Measurements from ENCODE around the gene ATP1B3. TPM values are rescaled to one million over a fixed set of nuclear protein-coding genes. Genes with fewer than 3 reads are reported as not detected.
"Not testable (repeated sequence)": the region's sequence is repeated elsewhere in the genome, so short reads cannot be mapped to it uniquely, and the experiment has no call there.

Gene ATP1B3
- total RNA-seq, 1 donor from 2014 or later = 80.7 TPM

DNA sequence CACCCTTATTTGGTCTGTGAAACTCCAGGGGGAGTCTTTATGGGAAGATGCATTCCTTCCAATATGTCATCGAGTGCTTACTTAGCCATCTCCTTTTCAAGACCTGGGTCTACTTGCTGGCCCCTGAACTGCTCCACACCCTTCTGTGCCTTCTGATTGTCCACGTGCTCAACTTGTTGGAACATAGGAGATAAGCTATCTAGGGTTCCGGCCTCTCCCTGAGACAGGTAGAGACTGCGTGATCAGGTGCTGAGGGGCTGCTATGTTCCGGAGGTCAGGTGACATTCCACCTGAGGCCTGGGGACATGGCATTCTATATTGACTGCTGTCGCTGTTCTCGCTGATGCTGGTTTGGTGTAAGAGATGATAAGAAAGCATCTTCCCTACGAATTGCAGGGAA is 65.6 kb downstream of the ATP1B3 start:
- no peak for DNase-seq (ENCODE audit: low read depth in 2 of 2)

DNA sequence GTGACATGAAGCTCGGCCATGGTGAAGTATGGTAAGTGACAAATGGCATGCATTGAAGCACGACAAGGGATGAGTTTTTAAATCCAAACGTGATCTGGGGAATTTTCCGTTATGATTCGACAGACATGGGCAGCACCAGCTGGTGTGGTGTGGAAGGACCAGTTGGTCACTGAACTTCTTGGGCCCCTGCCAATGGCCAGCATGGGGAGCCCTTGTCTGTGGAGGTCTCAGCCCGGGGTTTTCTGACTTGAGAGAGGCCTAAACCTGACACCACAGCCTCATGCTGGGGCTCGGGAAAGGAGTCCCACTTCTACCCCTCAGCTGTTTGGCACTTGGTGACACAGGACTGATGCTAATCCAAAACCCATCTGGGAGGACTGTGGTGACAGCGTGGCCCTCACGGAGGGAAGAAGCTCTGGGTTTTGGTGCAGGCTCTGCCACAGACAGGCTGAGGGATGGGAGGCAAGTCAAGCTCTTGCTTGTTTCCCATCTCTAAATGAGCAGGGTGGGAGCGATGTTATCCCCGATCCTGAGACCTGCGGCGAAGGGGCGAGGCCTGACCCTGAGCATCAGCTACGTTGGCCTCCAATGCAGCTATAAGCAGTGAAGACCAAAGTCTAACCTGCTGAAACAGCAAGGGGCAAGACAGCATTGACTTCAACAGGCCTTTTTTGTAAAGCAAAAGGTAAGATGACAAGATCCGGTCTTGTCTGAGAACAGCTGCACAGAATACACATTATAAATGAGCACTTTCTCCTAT is 69.5 kb downstream of the ATP1B3 start:
- DNase-seq (ENCODE audit: low read depth in 2 of 2) = no peak

DNA sequence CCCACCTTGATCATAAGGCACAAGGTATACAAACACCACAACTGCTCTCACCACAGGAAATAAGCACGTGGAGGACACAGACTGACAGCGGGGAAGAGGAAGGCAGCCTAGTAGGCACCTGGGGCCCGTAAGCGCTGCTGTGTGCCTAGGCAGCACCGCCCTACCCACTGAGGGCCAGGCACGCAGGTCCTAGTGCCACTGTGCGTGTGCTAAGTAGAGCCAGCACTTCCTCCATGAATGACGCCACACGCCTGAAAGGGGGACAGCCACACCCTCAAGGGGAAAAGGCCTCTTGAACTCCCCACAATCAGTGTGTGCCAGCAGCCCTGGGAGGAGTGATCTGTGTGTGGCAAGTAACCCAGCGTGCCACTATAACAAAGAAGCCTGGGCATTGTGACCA is 73.0 kb downstream of the ATP1B3 start:
- no peak for DNase-seq (ENCODE audit: low read depth in 2 of 2)

DNA sequence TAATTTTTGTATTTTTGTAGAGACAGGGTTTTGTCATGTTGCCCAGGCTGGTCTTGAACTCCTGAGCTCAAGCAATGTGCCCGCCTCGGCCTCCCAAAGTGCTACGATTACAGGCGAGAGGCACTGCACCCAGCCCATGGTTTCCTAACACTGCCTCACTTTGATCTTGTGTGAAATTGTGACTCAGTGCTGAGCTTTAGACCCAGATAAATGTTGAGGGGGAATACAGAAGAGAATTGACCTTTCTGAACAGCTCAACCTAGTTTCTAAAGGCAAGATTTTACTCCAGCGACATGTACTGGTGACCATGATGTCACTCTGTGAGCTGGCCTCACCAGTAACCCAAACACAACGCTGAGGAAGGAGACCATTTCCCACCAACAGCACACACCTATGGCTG is 73.5 kb downstream of the ATP1B3 start:
- DNase-seq (ENCODE audit: low read depth in 2 of 2) = no peak

DNA sequence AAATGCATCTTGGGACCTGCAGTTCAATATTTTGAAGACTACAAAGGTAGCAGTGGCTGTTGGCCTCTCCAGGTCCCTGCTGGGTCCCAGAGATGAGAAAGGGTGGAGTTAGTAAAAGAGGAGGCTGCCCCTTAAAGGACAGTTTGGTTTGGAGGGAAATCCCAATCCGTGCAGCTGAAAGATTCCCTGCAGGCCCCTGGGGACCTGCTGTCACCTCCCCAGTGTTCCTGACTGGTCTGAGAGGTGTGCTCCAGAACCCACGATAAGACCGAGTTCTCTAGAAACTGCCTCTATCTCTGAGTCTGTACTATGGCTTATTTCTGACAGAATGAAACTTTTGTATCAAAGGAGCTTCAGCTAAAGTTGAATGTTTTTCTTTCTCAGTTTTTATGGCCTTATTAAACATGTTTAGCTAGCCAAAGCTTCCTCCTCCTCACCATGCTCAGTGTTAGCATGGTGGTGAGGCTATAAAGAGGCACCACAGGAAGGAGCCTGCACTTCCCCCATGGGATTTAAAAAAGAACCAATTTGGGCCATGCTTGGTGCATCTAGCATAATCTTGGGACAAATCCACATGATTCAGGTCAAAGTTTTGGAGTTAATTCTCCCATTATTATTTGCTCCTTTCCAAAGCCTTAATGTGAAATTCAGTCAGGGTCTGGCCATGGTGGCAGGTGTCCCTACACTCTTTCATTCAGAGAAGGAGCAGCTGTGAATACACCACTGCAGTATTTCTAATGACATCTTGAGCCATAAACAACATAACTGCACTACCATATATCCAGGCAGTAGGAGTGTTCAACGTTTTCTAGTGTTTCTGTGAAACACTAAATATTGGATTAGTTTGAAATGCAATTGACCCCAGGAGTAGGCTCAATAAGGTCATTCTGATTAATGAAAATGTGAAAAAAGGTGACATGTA is 74.4 kb downstream of the ATP1B3 start:
- DNase-seq (ENCODE audit: low read depth in 2 of 2) = no peak

DNA sequence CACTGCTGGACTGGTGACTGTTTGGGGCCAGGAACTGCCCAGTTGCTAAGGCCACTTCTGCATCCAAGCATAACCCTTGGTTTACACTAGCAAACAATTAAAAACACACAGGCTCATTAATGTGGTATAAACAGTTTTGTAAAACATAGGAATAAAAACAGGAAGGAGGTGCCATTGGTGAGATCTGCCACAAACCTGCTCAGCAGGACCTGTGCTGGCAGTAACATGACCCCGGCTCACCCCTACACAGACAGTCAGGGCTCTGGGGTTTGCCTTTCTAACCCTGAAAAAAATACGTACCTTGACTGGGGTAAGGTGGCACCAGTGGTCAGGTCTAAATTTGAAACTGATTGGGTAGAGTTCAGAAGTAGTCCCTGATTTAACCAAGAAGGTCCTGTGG is 76.2 kb downstream of the ATP1B3 start:
- DNase-seq (ENCODE audit: low read depth in 2 of 2) = no peak

DNA sequence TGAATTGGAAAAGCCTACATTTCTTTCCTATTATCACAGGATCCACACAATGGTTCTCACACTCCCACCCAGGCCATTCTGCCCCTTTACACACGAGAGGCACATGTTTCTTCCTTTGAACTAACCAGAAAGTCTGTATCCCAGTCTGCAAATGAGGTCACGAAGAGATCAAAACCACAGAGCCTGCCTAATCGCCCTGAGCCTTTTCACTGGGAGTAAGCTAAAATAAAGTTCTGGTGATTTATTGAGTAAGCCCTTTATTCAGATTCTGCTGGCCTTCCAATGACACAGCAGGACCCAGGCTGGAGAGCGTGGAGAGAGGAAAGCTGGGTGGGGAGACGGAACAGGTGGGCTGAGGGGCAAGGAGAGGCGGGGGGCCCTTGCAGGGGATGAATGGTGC is 78.7 kb downstream of the ATP1B3 start:
- DNase-seq (ENCODE audit: low read depth in 2 of 2) = no peak

DNA sequence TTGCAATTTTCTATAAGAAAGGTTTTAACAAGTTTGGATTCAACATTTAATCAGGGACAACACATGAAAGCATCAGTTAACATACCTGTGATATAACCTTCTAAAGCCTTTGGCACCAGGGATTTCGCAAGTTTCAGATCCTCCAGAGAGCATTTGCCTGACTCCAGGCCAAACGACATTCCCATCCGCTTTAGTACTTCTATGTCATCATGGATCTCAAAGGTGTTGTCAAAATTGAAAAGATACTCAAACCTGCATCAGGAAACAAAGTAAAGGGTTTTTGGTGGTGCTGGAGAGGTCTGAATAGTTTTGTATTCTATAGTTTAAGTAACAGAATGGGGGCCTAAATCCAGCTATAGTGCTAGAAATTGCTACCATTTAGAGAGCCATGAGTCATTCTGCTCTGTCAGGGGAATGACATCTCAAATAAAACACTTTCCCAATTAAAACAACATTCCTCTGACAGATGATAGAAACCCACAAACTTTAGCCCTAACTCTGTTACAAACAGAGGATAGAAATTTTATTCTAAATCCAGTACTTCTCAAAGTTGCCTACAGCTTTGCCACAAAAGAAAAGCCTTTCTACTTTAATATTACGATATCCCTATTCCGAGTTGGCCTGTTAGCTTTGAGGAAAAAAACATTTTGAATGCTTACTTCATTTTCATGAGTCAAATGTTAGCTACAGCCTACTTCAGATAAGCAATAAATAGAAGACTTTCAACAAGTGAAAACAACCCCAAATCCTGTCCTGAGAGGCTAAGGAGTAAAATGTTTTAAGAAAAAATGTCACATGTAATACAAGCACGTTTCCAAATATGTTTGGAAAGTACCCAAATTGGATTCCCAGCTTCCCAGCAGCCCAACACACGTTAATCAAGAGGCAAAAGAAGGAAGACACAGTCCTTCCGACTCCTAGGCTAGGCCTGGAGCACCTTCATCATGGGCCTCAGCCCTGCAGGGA is 83.4 kb downstream of the ATP1B3 start:
- DNase-seq (ENCODE audit: low read depth in 2 of 2) = no peak

DNA sequence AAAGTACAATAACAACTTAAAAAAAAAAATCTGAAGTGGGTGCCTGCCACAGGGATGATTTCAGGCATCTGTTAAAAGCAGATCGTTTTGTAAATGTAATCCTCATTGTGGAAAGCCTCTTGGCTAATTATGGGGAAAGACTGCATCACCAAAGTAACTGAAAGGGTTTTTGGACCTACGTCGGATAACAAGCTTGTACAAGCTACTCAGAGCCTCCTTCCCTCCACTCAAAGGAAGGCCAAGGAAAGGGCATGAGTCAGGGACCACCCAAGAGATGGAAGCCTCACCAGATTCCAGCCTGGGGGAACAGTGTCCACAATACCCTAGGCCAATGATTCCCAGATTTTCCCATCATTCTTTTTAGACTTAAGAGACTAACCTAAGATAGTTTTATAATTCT is 84.3 kb downstream of the ATP1B3 start:
- no peak for DNase-seq (ENCODE audit: low read depth in 2 of 2)

DNA sequence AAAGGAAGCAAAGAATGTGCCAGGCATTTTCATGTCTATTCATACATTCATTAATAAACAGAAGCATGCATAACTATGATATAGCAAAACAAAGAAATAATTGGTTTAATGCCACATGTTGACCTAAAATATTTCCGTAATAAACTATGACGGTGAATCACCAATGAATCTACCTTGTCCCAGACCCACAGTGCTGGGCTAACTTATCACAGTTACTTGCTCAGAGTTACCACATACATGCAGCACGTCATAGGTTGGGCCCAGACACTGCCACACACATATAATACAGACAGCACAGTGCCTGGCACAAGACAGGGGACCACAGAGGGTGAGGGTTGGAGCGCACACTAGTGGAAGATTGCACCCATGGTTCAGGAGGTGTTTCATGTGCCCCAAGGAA is 86.9 kb downstream of the ATP1B3 start:
- no peak for DNase-seq (ENCODE audit: low read depth in 2 of 2)

DNA sequence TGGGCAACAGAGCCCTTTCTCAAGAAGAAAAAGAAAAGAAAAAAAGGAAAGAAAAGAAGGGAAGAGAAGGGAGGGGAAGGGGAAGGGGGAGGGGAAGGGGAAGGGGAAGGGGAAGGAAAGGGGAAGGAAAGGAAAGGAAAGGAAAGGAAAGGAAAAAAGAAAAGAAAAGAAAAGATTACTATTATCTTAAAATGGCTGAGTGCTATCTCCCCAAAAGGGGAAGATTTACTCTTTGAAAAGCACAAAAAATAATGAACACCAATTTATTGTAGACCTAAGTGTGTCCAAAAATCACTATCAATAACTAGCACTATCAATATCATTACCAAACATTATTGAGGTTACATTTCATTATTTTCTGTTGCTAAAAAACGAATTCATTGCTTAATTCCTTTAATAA is 89.0 kb downstream of the ATP1B3 start:
- no peak for DNase-seq (ENCODE audit: low read depth in 2 of 2)

DNA sequence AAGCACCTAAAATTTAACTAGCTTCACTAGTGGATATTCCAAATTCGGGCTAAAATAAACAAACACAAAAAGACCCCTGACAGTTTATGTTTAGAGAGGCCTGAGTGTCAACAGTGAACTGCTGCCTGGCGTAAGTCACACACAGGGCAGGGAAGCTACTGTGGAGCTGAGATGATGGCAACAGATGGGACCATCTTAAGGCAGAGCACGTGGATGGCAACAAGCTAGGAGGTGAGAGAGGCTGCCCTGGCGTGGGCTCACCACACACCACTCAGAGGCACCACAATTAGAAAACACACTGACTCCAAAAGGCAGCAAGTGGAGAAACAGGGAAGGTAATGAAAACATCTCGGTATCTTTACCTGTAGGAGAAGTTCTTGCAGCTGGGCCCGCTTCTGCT is 93.3 kb downstream of the ATP1B3 start:
- no peak for DNase-seq (ENCODE audit: low read depth in 2 of 2)

DNA sequence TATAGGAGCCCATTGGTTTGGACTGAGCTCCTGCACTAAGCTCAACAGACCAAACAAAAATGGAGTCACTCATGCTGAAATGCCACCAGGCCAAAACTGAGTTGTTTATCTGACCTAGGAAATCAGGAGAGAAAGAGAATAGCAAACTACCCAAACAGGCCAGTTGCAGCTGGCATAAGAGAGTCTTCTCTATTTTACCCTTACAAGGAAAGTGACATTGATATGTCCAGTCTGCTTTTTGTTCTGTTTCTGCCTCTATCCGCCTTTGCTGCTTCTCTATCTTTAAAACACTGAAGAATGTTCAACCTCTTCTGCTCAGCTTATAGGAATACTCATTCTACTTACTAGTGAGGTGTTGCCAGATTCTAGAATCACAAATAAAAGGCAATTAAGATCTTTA is 95.1 kb downstream of the ATP1B3 start:
- DNase-seq (ENCODE audit: low read depth in 2 of 2) = no peak

DNA sequence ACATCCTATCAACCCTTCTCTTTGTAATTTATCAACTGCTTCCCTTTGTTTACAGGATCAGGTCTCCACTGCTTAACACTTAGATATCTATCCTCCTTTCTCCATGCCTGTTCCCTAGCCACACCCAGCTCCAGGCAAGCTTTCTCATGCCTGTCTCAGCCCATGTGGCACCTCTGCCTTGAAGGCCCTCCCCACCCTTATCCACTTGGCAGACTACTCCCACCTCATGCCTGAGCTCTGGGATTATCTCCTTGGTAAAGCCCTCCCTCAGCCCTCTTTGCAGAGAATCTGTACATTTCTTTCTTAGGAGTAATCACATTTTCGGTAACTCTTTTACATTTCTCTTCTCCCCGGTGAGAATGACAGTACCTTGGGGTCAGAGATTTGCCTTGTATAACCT is 96.0 kb downstream of the ATP1B3 start:
- no peak for DNase-seq (ENCODE audit: low read depth in 2 of 2)

DNA sequence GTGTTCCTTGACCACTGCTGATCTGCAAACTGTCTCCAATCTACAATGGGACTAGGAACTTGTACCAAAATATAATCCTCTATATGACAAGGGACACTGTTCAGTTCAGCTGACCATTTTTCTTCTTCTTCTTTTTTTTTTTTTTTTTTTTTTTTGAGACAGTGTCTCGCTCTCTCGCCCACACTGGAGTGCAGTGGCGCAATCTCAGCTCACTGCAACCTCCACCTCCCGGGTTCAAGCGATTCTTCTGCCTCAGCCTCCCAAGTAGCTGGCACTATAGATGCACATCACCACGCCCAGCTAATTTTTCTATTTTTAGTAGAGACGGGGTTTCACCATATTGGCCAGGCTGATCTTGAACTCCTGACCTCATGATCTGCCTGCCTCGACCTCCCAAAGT is 98.3 kb downstream of the ATP1B3 start:
- not testable (repeated sequence) for DNase-seq (ENCODE audit: low read depth in 2 of 2)

Other genes with a start within 250 kb of the ATP1B3 start
- gene RNF7, start 138.3 kb upstream of the ATP1B3 start, total RNA-seq = 28.4 and 30.6 TPM in 2 replicates
- not detected in 2 replicates for gene GRK7, start 113.2 kb upstream of the ATP1B3 start, total RNA-seq

All from dermis microvascular lymphatic vessel endothelial cell (primary cell).